Kidney epithelial cell (primary cell): ENCODE data around the gene YKT6. TPM values are rescaled to one million over a fixed set of nuclear protein-coding genes. Genes with fewer than 3 reads are reported as not detected.

Experiments used
- DNase-seq: peaks from one replicate; pipeline ENCODE4 v3.0.0-alpha.2; 2010; ENCODE audit warnings: low read depth
- H3K27me3 ChIP-seq: 2 replicates; pipeline ENCODE4 v1.6.0; 2011; ENCODE audit warnings: low read length; ENCODE audit not compliant: control insufficient read depth, insufficient read depth
- H3K36me3 ChIP-seq: 2 replicates; pipeline ENCODE4 v1.5.1; 2011; ENCODE audit warnings: low read length; ENCODE audit not compliant: control insufficient read depth, insufficient read depth
- H3K4me3 ChIP-seq: 2 replicates; pipeline ENCODE4 v1.5.1; 2011; ENCODE audit warnings: low read depth, mild to moderate bottlenecking, control low read depth, low read length
- total RNA-seq: library from RNA; depleted of rRNA; stranded (reverse); fragments of >200 nt; gene quantifications from 2 replicates; pipeline ENCODE4 v1.2.3, GENCODE V29; 2015
- TF ChIP-seq, protein P1 (sequence below): IDR thresholded peaks from 2 replicates; pipeline ENCODE4 v1.5.1; 2011; ENCODE audit warnings: mild to moderate bottlenecking, moderate library complexity, low read length, control low read depth, inconsistent platforms; ENCODE audit not compliant: insufficient read depth, poor library complexity, severe bottlenecking

The YKT6 gene
- total RNA-seq, 1 donor from 2014 or later, result 124 TPM

GRCh38 chr7:44251881-44252280 lies 51.1 kb downstream of the YKT6 start:
- no peak for DNase-seq
- TF ChIP-seq, protein P1, sequence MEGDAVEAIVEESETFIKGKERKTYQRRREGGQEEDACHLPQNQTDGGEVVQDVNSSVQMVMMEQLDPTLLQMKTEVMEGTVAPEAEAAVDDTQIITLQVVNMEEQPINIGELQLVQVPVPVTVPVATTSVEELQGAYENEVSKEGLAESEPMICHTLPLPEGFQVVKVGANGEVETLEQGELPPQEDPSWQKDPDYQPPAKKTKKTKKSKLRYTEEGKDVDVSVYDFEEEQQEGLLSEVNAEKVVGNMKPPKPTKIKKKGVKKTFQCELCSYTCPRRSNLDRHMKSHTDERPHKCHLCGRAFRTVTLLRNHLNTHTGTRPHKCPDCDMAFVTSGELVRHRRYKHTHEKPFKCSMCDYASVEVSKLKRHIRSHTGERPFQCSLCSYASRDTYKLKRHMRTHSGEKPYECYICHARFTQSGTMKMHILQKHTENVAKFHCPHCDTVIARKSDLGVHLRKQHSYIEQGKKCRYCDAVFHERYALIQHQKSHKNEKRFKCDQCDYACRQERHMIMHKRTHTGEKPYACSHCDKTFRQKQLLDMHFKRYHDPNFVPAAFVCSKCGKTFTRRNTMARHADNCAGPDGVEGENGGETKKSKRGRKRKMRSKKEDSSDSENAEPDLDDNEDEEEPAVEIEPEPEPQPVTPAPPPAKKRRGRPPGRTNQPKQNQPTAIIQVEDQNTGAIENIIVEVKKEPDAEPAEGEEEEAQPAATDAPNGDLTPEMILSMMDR, result no peak
- H3K4me3 ChIP-seq, result no peak overlapping the region
- no peaks in the 10 kb centered on the region for H3K36me3 ChIP-seq
- H3K27me3 ChIP-seq, result peaks cover 2% of the 10 kb centered on the region

- H3K4me3 ChIP-seq, result no peak overlapping the region
Observed at GRCh38 chr7:44256459-44256858, 55.7 kb downstream of the YKT6 start.

GRCh38 chr7:44257213-44257612 lies 56.4 kb downstream of the YKT6 start:
- DNase-seq, result no peak
- no peaks in the 10 kb centered on the region for H3K27me3 ChIP-seq
- H3K36me3 ChIP-seq, result no peaks in the 10 kb centered on the region
- no peak overlapping the region for H3K4me3 ChIP-seq
- TF ChIP-seq, protein P1, result no peak

More at GRCh38 chr7:44256459-44256858, 55.7 kb downstream of the YKT6 start:
- Histone ChIP-seq H3K36me3 (no peaks in the 10 kb centered on the region), H3K27me3 (no peaks in the 10 kb centered on the region)
- no peak for DNase-seq
- TF ChIP-seq, protein P1, result no peak

- DNase-seq, result peak; percentile 77
- H3K27me3 ChIP-seq, result no peaks in the 10 kb centered on the region
- TF ChIP-seq, protein P1, result no peak
- H3K4me3 ChIP-seq, result no peak overlapping the region
- no peaks in the 10 kb centered on the region for H3K36me3 ChIP-seq
Observed at GRCh38 chr7:44257618-44258422, 57.0 kb downstream of the YKT6 start.

GRCh38 chr7:44258423-44258760 lies 57.6 kb downstream of the YKT6 start:
- TF ChIP-seq, protein P1, result no peak
- H3K36me3 ChIP-seq, result no peaks in the 10 kb centered on the region
- no peak for DNase-seq
- no peak overlapping the region for H3K4me3 ChIP-seq
- H3K27me3 ChIP-seq, result no peaks in the 10 kb centered on the region
